ENCODE data around the gene MMP26.

GRCh38 chr11:4704054-4704789 lies at the start of gene MMP26:
- TF ChIP-seq SP1 (IDR thresholded peaks at IDR 0.05) (no peak), SUZ12 (IDR thresholded peaks at IDR 0.05) (no peak), PKNOX1 (IDR thresholded peaks at IDR 0.05) (no peak), ARNT (IDR thresholded peaks at IDR 0.05) (no peak), BHLHE40 (IDR thresholded peaks at IDR 0.05; ENCODE audit: borderline replicate concordance) (no peak), HDGF (IDR thresholded peaks at IDR 0.05; ENCODE audit: borderline replicate concordance) (no peak)

All from HEK293T (cell line).